Colonic mucosa (tissue), 4 donors: ENCODE data around the gene SPRR1B. TPM values are rescaled to one million over a fixed set of nuclear protein-coding genes. Genes with fewer than 3 reads are reported as not detected.

Experiments used
- DNase-seq: peaks from one replicate; pipeline ENCODE4 v3.0.0-alpha.2; 2020
- H3K27ac ChIP-seq: fragments of 200-600 bp; one replicate; pipeline ENCODE4 v1.8.0; 2021
- H3K27me3 ChIP-seq: fragments of 200-600 bp; one replicate; pipeline ENCODE4 v1.8.0; 2021
- H3K36me3 ChIP-seq: fragments of 200-600 bp; one replicate; pipeline ENCODE4 v1.8.0; 2021
- H3K4me1 ChIP-seq: fragments of 200-600 bp; one replicate; pipeline ENCODE4 v1.8.0; 2021; ENCODE audit warnings: mild to moderate bottlenecking
- H3K4me3 ChIP-seq: fragments of 200-600 bp; one replicate; pipeline ENCODE4 v1.8.0; 2021
- H3K9ac ChIP-seq, 2 donors: one replicate each; pipeline ENCODE4 v1.7.0; 2013; ENCODE audit warnings: control low read depth in 2 of 2, low read depth in 2 of 2, low read length in 2 of 2
- H3K9me3 ChIP-seq: fragments of 200-600 bp; one replicate; pipeline ENCODE4 v1.8.0; 2021
- intact Hi-C: fragments of 100-400 bp; cut with DNase I; formaldehyde crosslinking; loops from one replicate; pipeline ENCODE4 v1.14.1; 2022
- total RNA-seq, 2 donors: library from RNA; stranded (reverse); fragmentation: NEBNext Ultra II Directional in 1 of 2; extraction: Animal tissue kit (Norgen Biotek cat#: 25700) in 1 of 2; gene quantifications; one replicate each; pipeline ENCODE4 v1.2.1, GENCODE V29; 2021
- TF ChIP-seq, protein P1 (sequence below): fragments of 200-600 bp; IDR thresholded peaks from one replicate; pipeline ENCODE4 v1.8.0; 2022; ENCODE audit warnings: antibody characterized with exemption, mild to moderate bottlenecking
- donor health status: healthy.
- donor health status: DM: no; HTN: no; CAD: no.
- donor health status: DM: no; HTN: no; CAD: no.

The SPRR1B gene, protein sequence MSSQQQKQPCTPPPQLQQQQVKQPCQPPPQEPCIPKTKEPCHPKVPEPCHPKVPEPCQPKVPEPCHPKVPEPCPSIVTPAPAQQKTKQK
- total RNA-seq, result not detected

DNA sequence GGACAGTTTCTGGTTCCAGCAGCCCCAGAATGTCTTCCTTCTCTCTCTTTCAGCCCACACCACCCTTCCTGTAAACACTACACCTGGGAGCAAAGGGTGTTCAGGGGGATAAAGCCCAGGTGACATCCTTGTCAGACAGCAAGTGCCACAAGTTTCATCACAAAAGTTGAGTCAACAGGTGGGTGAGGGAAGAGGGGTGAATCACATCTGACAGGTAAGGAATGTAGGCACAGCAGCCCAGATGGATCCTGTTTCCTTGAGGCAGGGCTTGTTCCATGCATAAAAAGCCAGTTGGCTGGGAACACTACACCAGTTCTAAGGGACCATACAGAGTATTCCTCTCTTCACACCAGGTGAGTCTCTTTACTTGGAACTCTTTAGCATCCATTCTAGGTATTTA, at the start of gene SPRR1B:
TSS of gene SPRR1B (plus strand) at position 309 of the 400 bp plus-strand sequence. CDS start 1,143 bp downstream, outside the sequence.
- Histone ChIP-seq H3K4me3 (no peak within 1 kb of the TSS), H3K9ac (no peak within 1 kb of the TSS), H3K27me3 (no peaks in the 10 kb centered on the region), H3K9me3 (no peaks in the 10 kb centered on the region), H3K4me1 (no peaks in the 10 kb centered on the region), H3K36me3 (no peaks in the 10 kb centered on the region), H3K27ac (no peak within 1 kb of the TSS)
- no peak for DNase-seq
- intact Hi-C loops, result no loop called here
- TF ChIP-seq, protein P1, sequence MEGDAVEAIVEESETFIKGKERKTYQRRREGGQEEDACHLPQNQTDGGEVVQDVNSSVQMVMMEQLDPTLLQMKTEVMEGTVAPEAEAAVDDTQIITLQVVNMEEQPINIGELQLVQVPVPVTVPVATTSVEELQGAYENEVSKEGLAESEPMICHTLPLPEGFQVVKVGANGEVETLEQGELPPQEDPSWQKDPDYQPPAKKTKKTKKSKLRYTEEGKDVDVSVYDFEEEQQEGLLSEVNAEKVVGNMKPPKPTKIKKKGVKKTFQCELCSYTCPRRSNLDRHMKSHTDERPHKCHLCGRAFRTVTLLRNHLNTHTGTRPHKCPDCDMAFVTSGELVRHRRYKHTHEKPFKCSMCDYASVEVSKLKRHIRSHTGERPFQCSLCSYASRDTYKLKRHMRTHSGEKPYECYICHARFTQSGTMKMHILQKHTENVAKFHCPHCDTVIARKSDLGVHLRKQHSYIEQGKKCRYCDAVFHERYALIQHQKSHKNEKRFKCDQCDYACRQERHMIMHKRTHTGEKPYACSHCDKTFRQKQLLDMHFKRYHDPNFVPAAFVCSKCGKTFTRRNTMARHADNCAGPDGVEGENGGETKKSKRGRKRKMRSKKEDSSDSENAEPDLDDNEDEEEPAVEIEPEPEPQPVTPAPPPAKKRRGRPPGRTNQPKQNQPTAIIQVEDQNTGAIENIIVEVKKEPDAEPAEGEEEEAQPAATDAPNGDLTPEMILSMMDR, result no peak

DNA sequence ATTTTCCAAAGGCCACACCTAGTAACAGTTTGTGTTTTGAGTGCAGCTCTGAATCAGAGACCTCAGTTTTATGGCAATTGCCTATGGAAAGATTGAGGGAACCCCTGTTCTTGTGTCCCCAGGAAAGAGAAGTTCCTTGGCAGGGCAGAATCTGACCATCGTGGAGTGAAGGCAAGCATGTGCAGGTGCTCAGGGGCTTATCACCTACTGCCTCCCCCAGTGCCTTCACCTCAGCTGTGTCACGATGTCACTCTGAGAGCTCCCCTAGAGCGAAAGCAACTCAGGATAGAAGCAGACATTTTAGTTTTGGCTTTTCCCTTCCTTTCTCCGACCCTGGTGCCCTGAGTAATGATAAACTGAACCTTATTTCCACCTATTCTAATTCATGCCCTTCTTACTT, 48.9 kb upstream of the SPRR1B start:
- H3K4me1 ChIP-seq, result no peaks in the 10 kb centered on the region
- no peak overlapping the region for H3K4me3 ChIP-seq
- intact Hi-C loops, result no loop called here
- H3K36me3 ChIP-seq, result no peaks in the 10 kb centered on the region
- no peak overlapping the region for H3K27ac ChIP-seq
- no peak for DNase-seq
- H3K9me3 ChIP-seq, result no peaks in the 10 kb centered on the region
- H3K27me3 ChIP-seq, result no peaks in the 10 kb centered on the region
- TF ChIP-seq, protein P1, result no peak
- H3K9ac ChIP-seq, result no peak overlapping the region

DNA sequence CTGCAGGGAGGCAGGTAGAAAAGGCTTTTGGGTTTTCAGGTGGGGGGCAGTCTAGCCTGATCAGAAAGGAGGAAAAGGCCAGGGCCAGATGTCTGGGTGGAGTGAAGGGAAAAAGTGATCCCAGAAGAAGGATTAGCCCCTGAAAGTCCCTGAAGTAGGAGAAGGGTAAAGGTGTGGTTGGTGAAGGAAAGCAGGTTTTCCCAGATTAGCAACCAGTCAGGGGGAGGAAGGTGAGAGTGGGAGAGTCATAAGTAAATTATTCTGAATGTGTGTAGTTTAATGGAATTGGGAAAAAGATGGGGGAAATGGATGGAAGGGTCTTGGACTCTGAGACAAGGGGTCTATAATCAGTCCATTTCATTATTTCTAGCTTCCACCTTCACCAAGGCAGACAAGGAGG, 47.8 kb upstream of the SPRR1B start:
- intact Hi-C loops, result no loop called here
- H3K27ac ChIP-seq, result no peak overlapping the region
- no peak overlapping the region for H3K4me3 ChIP-seq
- H3K9ac ChIP-seq, result no peak overlapping the region
- no peaks in the 10 kb centered on the region for H3K27me3 ChIP-seq
- H3K36me3 ChIP-seq, result no peaks in the 10 kb centered on the region
- TF ChIP-seq, protein P1, result no peak
- no peak for DNase-seq
- H3K4me1 ChIP-seq, result no peaks in the 10 kb centered on the region
- H3K9me3 ChIP-seq, result no peaks in the 10 kb centered on the region

DNA sequence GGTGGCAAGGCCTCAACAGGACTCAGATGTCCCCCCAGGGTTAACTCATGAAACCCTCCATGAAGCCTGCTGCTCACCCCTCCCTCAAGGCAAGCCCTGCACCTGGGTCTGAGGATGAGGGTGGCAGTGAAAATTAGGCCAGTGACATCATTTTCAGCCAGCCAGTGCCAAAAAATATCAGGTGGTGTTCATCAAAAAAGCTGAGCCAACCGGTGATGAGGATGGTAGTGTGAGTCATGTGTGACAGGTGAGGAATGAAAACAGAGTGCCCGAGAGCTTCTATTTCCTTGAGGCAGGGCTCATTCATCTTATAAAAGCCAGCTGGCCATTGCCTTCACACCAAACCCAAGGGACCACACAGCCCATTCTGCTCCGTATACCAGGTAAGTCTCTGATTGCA, 47.3 kb upstream of the SPRR1B start, which contains the start of gene SPRR1A:
TSS of gene SPRR1A (plus strand) at position 339 of the 400 bp plus-strand sequence. CDS start 1,150 bp downstream, outside the sequence.
- TF ChIP-seq, protein P1, result no peak
- intact Hi-C loops, result no loop called here
- Histone ChIP-seq H3K36me3 (no peaks in the 10 kb centered on the region), H3K27ac (no peak within 1 kb of the TSS), H3K4me3 (no peak within 1 kb of the TSS), H3K9ac (no peak within 1 kb of the TSS), H3K9me3 (no peaks in the 10 kb centered on the region), H3K4me1 (no peaks in the 10 kb centered on the region), H3K27me3 (no peaks in the 10 kb centered on the region)
- DNase-seq, result no peak

DNA sequence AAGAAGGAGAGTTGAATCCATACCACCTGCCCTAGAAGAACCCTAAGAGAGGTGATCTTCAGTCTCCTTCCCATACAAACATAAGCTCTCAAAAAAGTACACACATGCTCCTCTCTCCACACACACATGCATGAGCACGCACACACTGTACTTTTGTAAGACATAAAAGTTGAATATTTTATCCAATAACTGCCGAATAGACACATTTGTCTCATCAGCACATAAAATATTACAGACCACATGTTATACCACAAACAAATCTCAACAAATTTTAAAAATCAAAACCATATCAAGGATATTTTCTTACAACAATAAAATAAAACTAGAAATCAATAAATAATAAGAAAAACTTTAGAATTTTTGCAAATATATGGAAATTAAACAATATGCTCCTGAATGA, 44.4 kb upstream of the SPRR1B start:
- intact Hi-C loops, result no loop called here
- Histone ChIP-seq H3K27me3 (no peaks in the 10 kb centered on the region), H3K4me1 (no peaks in the 10 kb centered on the region), H3K36me3 (no peaks in the 10 kb centered on the region), H3K4me3 (no peak overlapping the region), H3K9ac (no peak overlapping the region), H3K9me3 (no peaks in the 10 kb centered on the region), H3K27ac (no peak overlapping the region)
- no peak for DNase-seq
- TF ChIP-seq, protein P1, result no peak
